Stimulated activated CD4-positive, alpha-beta T cell treated with anti-CD3 and anti-CD28 coated beads, Interleukin-15, amount 100 ng/mL, for 48 hours (primary cell): ENCODE data around the gene FAM171A2.
"Not testable (repeated sequence)": the region's sequence is repeated elsewhere in the genome, so short reads cannot be mapped to it uniquely, and the experiment has no call there.

Source experiments
- DNase-seq, 2 donors: peaks; one replicate each; pipeline ENCODE4 v3.0.0-alpha.2; 2020; ENCODE audit warnings: low read depth in 2 of 2

The FAM171A2 gene

DNA sequence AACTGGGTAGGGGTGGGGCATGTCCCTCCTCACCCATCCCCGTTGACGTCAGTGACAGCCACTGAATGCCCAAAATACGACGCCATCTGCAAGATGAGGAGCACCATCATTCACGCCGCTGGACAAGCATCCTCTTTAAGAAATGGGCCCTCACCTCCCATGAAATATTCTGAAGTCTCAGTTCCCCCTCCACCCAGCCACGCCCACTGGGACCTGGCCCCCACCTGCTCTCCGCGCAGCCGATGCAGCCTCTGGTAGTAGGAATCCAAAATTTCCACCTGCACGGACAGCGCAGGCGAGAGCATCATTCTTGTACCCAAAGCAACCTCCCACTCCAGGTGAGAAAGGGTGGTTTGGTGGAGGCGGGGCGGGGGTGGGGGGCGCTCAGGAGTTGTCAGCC lies 20.2 kb upstream of the FAM171A2 start:
- no peak for DNase-seq

GRCh38 chr17:44383363-44383762 lies 19.7 kb upstream of the FAM171A2 start:
- no peak for DNase-seq

DNA sequence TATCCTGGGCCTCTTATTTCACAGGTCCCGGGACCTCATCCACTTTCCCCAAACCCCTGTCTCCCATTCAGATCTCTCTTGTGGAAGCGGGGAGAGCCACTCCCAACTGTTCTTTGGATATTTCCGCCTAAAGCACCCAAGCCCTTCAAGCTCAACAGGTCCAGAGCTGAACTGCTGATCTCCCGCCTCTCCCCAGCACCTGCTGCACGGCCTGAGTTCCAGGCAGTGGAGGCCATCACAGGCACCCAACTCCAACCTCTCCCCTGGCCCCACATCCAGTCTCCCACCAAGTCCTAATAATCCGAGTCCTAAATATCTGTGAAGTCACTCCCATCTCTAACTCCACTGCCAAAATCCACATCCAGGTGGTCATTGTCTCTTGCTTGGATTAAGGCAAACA lies 19.3 kb upstream of the FAM171A2 start:
- DNase-seq, result no peak

GRCh38 chr17:44381810-44382305 lies 18.2 kb upstream of the FAM171A2 start:
- DNase-seq, result no peak

DNA sequence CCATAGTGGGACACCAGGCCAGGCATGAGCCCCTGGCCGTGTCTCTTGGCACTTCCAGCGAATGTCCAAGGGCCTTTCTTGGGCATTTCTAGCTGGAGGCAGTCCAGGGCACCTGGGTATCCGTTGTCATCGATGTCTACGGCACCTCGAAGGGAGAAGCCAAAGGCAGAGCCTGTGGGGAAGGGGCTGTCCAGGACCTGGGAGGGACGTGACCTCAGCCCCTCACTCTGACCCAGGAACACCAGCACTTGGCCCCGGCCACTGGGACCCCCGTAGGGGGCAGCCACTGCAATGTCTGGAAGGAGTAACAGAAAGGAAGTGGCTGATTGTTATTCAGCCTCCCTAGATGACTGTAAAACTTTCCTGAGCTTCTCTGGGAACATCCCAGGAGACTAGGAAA lies 17.1 kb upstream of the FAM171A2 start:
- no peak for DNase-seq

GRCh38 chr17:44379887-44380286 lies 16.2 kb upstream of the FAM171A2 start:
- no peak for DNase-seq

GRCh38 chr17:44378171-44378705 lies 14.6 kb upstream of the FAM171A2 start:
- DNase-seq, result no peak

- DNase-seq, result no peak
Measured at GRCh38 chr17:44376779-44377178, 13.1 kb upstream of the FAM171A2 start.

DNA sequence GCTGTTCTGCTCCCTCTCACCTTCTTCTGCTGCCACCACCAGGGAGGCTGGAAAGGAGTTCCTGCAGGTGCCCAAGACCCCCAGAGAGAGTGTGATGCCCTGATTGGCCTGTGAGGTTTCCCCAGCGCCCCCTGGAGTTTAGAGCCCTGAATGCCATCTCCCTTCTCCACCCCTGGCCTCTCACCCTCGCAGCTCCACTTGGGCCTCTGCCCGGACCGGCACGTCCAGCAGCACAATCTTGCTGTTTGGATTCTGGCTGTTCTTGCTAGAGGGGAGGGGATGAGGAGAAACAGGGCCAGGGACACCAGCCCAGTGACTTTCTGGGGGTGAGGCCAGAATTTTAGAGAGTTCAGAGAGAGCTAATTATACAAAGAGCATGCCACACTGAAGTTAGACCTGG lies 12.5 kb upstream of the FAM171A2 start:
- no peak for DNase-seq

DNA sequence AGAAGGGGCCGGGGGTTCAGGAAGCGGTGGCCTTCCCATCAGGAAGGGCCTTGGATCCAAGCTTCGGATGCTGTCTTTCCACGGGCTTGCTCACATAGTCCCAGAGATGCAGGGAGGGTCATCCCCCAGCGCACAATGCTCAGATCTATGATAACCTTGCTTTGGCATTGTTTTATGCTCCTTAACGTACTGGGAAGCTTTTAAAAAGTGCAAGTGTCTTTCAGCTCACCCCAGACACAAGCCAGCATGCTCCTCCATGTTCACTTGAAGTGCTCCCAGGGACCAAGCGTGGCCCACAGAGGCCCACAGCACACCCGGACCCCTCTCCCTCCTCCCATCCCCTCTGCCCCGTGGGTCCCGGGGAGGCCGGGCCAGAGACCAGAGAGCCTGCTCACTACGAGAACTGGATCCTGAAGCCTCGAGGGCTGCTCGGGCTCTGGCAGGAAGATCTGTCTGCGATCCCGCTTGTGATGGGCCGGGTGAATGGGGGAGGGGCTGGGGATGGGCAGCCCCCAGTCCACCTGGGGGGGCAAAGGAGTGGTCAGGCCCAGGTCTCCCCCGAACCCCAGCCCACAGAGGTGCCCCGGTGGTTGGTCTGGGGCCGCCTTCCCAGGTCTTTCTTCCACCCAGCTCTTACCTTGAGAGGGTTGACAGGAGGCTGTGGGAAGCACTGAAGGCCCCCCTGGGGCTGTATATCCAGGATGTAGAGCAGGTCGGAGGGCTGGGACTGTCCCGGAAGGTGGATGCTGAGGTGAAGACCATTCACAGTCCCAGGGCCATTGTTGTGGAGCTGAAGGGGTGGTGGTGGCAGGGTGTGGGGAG lies 11.8 kb upstream of the FAM171A2 start:
- DNase-seq, result no peak

DNA sequence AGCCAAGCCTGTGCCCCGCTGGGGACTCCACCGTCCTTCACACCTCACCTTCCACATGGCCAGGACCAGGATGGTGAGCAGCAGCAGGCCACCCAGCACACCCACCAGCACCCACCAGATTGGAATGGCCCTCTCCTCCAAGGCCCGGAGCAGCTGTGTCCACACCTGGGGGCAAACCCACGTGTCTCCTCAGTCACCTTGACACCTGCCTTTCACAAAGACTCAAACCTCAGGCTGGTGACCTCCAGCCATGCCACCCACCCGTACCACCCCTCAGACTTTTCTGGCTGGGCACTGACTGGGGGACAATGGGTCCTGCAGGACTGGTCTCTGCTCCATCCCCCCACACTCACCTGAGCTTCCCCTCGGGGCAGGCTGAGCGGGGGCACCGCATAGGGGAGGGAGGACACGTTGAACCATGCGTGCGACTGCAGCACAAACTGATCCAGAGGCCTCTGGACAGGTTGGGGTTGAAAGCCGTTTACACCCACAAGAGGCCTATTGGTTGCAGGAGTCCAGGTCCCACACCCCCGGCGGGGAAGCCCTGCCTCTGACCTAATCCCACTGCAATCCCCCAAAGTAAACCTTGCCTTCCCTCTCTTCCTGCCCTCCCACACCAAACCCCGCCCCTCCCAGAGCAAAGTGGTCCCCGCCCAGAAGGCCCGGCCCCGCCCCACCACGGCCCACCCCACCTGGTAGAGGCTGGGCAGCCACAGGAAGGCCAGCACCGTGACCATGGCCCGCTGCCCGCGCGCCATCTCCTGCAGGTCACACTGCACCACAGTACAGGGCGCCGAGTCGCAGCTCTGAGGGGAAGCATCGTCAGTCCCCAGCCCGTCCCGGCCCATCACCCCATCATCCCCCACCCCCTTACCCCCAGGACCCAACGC lies 10.9 kb upstream of the FAM171A2 start:
- no peak for DNase-seq

DNA sequence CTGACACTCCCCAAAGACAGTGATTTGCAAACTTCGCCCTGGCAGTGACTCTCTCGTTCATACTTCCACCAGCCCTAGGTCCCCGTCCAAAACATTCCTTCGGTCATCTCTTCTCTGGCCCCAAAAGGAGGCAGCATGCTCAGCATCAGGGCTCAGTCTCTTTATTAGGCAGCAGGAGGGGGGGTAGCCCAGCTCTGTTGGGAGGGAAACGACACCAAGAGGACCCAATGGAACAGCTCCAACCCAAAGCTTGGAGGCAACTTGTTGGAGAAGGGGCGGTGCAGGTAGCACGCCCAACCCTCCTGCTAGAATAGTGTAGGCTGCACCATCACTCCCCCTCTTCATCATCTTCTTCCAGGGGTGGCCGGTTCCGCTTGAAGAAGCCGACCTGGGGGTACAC lies 8.4 kb upstream of the FAM171A2 start:
- no peak for DNase-seq

DNA sequence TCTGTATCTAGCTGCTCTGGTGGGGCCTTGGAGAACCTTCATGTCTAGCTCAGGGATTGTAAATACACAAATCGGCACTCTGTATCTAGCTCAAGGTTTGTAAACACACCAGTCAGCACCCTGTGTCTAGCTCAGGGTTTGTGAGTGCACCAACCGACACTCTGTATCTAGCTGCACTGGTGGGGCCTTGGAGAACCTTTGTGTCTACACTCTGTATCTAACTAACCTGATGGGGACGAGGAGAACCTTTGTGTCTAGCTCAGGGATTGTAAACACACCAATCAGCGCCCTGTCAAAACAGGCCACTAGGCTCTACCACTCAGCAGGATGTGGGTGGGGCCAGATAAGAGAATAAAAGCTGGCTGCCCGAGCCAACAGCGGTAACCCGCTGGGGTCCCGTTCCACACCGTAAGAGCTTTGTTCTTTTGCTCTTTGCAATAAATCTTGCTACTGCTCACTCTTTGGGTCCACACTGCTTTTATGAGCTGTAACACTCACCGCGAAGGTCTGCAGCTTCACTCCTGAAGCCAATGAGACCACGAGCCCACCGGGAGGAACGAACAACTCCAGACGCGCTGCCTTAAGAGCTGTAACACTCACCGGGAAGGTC lies 5.9 kb upstream of the FAM171A2 start:
- not testable (repeated sequence) for DNase-seq

DNA sequence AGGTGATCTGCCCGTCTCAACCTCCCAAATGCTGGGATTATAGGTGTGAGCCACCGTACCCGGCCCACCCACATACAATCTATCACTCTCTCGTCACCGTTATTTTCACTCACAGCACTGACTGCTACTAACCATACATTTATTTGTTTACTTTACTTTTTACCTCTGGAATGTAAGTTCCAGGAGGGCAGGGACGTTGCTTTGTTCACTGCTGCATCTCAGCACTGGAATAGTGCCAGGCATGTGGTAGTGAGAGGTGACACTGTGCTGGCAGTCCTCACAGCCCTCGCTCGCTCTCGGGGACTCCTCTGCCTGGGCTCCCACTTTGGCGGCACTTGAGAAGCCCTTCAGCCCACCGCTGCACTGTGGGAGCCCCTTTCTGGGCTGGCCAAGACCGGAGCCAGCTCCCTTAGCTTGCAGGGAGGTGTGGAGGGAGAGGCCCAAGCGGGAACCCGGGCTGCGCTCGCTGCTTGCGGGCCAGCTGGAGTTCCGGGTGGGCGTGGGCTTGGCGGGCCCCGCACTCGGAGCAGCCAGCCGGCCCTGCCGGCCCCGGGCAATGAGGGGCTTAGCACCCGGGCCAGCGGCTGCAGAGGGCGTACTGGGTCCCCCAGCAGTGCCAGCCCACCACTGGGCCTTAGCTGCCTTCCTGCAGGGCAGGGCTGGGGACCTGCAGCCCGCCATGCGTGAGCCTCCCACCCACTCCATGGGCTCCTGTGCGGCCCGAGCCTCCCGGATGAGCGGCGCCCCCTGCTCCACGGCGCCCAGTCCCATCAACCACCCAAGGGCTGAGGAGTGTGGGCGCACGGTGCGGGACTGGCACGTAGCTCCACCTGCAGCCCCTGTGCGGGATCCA lies 5.0 kb upstream of the FAM171A2 start:
- not testable (repeated sequence) for DNase-seq

DNA sequence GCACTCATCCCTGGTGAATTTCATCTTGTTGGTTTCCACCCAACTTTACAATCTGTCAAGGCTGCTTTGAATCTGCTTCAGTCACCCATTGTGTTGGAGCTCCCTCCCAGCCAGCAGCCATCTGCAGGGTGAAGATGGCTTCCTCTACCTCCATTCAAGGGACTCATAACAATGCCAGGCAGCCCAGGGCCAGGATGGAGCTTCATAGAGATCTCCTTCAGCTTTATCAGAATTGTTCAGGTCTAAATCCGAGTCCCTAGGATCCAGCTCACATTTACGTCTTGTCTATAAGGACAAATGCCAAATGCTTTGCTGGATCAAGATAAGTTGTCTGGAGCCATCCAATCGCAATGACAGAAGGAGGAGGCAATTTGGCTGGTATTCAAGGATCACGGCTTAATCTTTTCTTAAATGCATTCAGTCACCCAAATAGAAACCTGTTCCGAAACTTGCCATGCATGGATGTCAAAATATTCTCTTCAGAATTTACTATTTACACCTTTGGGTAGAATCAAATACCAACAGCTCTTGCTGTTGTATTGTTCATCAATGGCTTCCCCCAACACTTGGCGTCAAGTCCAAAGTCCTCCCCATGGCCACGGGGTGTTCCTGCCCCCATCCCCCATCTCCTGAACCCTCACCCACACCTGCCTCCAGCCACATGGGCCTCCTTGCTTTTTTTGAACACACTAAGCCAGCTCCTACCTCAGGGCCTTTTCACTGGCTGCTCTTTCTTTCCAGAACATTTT lies 3.8 kb upstream of the FAM171A2 start:
- no peak for DNase-seq

DNA sequence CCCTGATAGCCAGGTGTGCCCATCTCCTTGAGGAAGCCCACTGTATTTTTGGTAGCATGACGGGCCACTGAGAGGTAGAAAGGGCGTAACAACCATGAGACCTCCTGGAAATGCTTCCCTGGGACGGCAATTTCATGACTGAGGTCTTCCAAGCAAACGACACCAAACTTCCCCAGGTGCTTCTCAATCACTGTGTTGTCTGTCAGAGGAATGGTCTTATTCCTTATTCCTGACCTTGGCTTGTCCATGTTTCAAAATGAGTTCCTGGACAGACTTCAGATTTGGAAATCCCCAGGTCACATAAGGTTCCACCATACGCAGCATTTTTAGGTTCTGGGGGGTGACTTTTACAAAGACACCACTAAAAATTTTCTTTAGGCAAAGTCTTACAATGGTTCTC lies 1.4 kb upstream of the FAM171A2 start:
- DNase-seq, result not testable (repeated sequence)

GRCh38 chr17:44362949-44363612 lies 572 bp downstream of the FAM171A2 start:
- no peak for DNase-seq

DNA sequence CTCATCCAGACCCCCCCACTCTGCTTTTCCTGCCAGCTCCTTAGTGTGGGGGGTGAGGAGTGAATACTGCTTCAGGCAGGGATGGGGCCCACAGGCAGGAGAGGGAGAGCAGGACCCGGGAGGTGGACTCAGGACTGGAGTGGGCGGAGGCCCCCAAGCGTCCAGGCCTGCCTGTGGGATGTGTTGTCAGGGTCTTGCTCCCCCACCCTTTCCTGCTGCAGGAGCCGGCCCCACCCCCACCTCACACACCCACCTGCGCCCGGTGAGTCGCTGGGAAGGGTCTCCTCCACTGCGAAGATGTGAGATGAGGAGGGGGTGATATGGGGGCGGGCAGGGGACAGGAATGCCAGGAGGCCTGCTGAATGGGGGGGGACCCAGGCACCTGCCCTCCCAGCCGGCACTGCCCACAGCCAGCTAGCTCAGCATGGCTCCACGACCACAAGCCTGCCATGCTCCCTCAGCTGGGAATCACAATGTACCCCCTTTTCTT lies 1.1 kb downstream of the FAM171A2 start:
- DNase-seq, result no peak
